Progenitor cell of endocrine pancreas (in vitro differentiated cells): Measurements from ENCODE around the gene FDXACB1. TPM values are rescaled to one million over a fixed set of nuclear protein-coding genes. Genes with fewer than 3 reads are reported as not detected.

ENCODE experiments used
- DNase-seq: peaks from one replicate; pipeline ENCODE4 v3.0.0; 2021; ENCODE audit warnings: low spot score; ENCODE audit not compliant: unreplicated experiment
- H3K27ac Mint-ChIP-seq: 2 replicates; pipeline ENCODE4 v1.8.0; 2021; ENCODE audit warnings: mild to moderate bottlenecking, moderate library complexity, mixed read lengths
- H3K27me3 Mint-ChIP-seq: 2 replicates; pipeline ENCODE4 v1.8.0; 2021; ENCODE audit warnings: mixed read lengths
- H3K36me3 Mint-ChIP-seq: 2 replicates; pipeline ENCODE4 v1.8.0; 2022; ENCODE audit warnings: mixed read lengths; ENCODE audit not compliant: insufficient read depth
- H3K4me1 Mint-ChIP-seq: 2 replicates; pipeline ENCODE4 v1.8.0; 2021; ENCODE audit warnings: low read depth, mixed read lengths
- H3K4me3 Mint-ChIP-seq: 2 replicates; pipeline ENCODE4 v1.8.0; 2021; ENCODE audit warnings: low read depth, mild to moderate bottlenecking, moderate library complexity, mixed read lengths
- H3K9me3 Mint-ChIP-seq: 2 replicates; pipeline ENCODE4 v1.8.0; 2021; ENCODE audit warnings: low read depth, mixed read lengths
- total RNA-seq: library from RNA; stranded (reverse); gene quantifications from 2 replicates; pipeline ENCODE4 v1.2.1, GENCODE V29; 2021
- TF ChIP-seq, protein P1 (sequence below): fragments of 200-600 bp; sonication (generic); IDR thresholded peaks from one replicate; pipeline ENCODE4 v1.5.0; 2021; ENCODE audit warnings: antibody characterized with exemption, mild to moderate bottlenecking; ENCODE audit not compliant: unreplicated experiment

The FDXACB1 gene
- total RNA-seq, 1 donor from 2014 or later = 3.0 TPM

GRCh38 chr11:111826322-111826950 is 52.5 kb downstream of the FDXACB1 start:
- TF ChIP-seq, protein P1, sequence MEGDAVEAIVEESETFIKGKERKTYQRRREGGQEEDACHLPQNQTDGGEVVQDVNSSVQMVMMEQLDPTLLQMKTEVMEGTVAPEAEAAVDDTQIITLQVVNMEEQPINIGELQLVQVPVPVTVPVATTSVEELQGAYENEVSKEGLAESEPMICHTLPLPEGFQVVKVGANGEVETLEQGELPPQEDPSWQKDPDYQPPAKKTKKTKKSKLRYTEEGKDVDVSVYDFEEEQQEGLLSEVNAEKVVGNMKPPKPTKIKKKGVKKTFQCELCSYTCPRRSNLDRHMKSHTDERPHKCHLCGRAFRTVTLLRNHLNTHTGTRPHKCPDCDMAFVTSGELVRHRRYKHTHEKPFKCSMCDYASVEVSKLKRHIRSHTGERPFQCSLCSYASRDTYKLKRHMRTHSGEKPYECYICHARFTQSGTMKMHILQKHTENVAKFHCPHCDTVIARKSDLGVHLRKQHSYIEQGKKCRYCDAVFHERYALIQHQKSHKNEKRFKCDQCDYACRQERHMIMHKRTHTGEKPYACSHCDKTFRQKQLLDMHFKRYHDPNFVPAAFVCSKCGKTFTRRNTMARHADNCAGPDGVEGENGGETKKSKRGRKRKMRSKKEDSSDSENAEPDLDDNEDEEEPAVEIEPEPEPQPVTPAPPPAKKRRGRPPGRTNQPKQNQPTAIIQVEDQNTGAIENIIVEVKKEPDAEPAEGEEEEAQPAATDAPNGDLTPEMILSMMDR = no peak
- no peaks in the 10 kb centered on the region for H3K4me1 Mint-ChIP-seq
- H3K36me3 Mint-ChIP-seq = peaks cover 11% of the 10 kb centered on the region
- no peaks in the 10 kb centered on the region for H3K27me3 Mint-ChIP-seq
- H3K27ac Mint-ChIP-seq = no peak overlapping the region
- no peak overlapping the region for H3K4me3 Mint-ChIP-seq
- DNase-seq = no peak
- no peaks in the 10 kb centered on the region for H3K9me3 Mint-ChIP-seq

Other genes with a start within 250 kb of the FDXACB1 start
- 91.7 and 92.6 TPM in 2 replicates for gene PPP2R1B, start 112.8 kb downstream of the FDXACB1 start, total RNA-seq
- 45.2 and 47.3 TPM in 2 replicates for gene ALG9, start 7.6 kb downstream of the FDXACB1 start, total RNA-seq
- 25.7 and 28.4 TPM in 2 replicates for gene CFAP68, start 376 bp upstream of the FDXACB1 start, total RNA-seq
- 1.2 TPM in 1 of 2 replicates, not detected in the other for gene CRYAB, start 32.6 kb upstream of the FDXACB1 start, total RNA-seq
- gene HSPB2, start 33.6 kb upstream of the FDXACB1 start, total RNA-seq = not detected in 2 replicates
- gene C11orf52, start 39.7 kb upstream of the FDXACB1 start, total RNA-seq = 16.2 and 19.4 TPM in 2 replicates
- gene DIXDC1, start 58.2 kb upstream of the FDXACB1 start, total RNA-seq = 23.5 and 25.0 TPM in 2 replicates
- 36.7 and 38.7 TPM in 2 replicates for gene DLAT, start 146.2 kb upstream of the FDXACB1 start, total RNA-seq
- gene PIH1D2, start 194.9 kb upstream of the FDXACB1 start, total RNA-seq = 4.9 and 6.2 TPM in 2 replicates
- 27.2 and 29.6 TPM in 2 replicates for gene NKAPD1, start 195.1 kb upstream of the FDXACB1 start, total RNA-seq
- 71.2 and 71.7 TPM in 2 replicates for gene TIMM8B, start 207.6 kb upstream of the FDXACB1 start, total RNA-seq
- 40.4 and 46.9 TPM in 2 replicates for gene SDHD, start 207.7 kb upstream of the FDXACB1 start, total RNA-seq